ENCODE data around the gene QSER1. TPM values are rescaled to one million over a fixed set of nuclear protein-coding genes. Genes with fewer than 3 reads are reported as not detected.
"Not testable (repeated sequence)": the region's sequence is repeated elsewhere in the genome, so short reads cannot be mapped to it uniquely, and the experiment has no call there.

The QSER1 gene
- total RNA-seq, 1 donor from 2014 or later = 48.4 TPM

DNA sequence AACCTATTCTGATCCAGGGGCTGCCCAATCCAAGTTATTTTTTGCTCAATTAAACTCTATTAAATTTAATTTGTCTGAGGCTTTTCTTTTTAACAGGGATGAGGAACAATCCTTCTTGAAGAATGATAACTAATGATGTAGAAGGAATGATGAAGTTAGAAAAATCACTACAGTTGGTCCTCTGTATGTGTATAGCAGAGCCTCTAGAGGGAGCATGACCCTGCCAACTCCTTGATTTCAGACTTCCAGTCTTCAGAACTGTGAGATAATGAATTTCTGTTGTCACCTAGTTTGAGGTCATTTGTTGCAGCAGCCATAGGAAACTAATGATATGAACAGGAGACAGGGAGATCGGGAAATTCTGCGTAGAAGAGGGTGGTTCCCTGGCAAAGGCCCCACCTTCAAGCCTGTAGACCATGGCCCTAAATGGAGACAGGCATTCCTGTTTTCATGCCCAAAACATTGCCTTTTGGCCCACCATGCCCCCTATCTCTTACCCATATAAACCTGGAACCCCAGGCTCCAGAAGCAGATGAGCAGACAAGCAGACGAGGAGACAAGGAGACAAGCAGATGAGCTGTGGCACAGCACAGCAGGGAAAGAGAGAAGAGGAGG lies 7.7 kb upstream of the QSER1 start:
- no peak for DNase-seq (ENCODE audit: low spot score, unreplicated experiment)
- H3K27ac Mint-ChIP-seq = no peak overlapping the region
- peaks cover 70% of the 10 kb centered on the region for H3K27me3 Mint-ChIP-seq
- no peaks in the 10 kb centered on the region for H3K9me3 Mint-ChIP-seq (ENCODE audit: low read depth)
- no peak overlapping the region for H3K4me3 Mint-ChIP-seq (ENCODE audit: low read depth)
- H3K36me3 Mint-ChIP-seq (ENCODE audit: insufficient read depth) = no peaks in the 10 kb centered on the region
- no peaks in the 10 kb centered on the region for H3K4me1 Mint-ChIP-seq (ENCODE audit: low read depth)
- TF ChIP-seq, protein P1, sequence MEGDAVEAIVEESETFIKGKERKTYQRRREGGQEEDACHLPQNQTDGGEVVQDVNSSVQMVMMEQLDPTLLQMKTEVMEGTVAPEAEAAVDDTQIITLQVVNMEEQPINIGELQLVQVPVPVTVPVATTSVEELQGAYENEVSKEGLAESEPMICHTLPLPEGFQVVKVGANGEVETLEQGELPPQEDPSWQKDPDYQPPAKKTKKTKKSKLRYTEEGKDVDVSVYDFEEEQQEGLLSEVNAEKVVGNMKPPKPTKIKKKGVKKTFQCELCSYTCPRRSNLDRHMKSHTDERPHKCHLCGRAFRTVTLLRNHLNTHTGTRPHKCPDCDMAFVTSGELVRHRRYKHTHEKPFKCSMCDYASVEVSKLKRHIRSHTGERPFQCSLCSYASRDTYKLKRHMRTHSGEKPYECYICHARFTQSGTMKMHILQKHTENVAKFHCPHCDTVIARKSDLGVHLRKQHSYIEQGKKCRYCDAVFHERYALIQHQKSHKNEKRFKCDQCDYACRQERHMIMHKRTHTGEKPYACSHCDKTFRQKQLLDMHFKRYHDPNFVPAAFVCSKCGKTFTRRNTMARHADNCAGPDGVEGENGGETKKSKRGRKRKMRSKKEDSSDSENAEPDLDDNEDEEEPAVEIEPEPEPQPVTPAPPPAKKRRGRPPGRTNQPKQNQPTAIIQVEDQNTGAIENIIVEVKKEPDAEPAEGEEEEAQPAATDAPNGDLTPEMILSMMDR (IDR thresholded peaks at IDR 0.05; ENCODE audit: unreplicated experiment) = peak; percentile 62

- Mint-ChIP-seq H3K27ac (no peak overlapping the region), H3K27me3 (peaks cover 76% of the 10 kb centered on the region), H3K4me3 (ENCODE audit: low read depth) (no peak overlapping the region), H3K36me3 (ENCODE audit: insufficient read depth) (no peaks in the 10 kb centered on the region), H3K9me3 (ENCODE audit: low read depth) (no peaks in the 10 kb centered on the region), H3K4me1 (ENCODE audit: low read depth) (no peaks in the 10 kb centered on the region)
- TF ChIP-seq, protein P1 (IDR thresholded peaks at IDR 0.05; ENCODE audit: unreplicated experiment) = no peak
- DNase-seq (ENCODE audit: low spot score, unreplicated experiment) = no peak
Measured at GRCh38 chr11:32885556-32885955, 7.1 kb upstream of the QSER1 start.

- DNase-seq (ENCODE audit: low spot score, unreplicated experiment) = no peak
- peaks cover under 1% of the 10 kb centered on the region for H3K4me1 Mint-ChIP-seq (ENCODE audit: low read depth)
- no peak overlapping the region for H3K27ac Mint-ChIP-seq
- TF ChIP-seq, protein P1 (IDR thresholded peaks at IDR 0.05; ENCODE audit: unreplicated experiment) = no peak
- peaks cover 73% of the 10 kb centered on the region for H3K27me3 Mint-ChIP-seq
- H3K36me3 Mint-ChIP-seq (ENCODE audit: insufficient read depth) = no peaks in the 10 kb centered on the region
- no peaks in the 10 kb centered on the region for H3K9me3 Mint-ChIP-seq (ENCODE audit: low read depth)
- H3K4me3 Mint-ChIP-seq (ENCODE audit: low read depth) = no peak overlapping the region
Measured at GRCh38 chr11:32886180-32886579, 6.4 kb upstream of the QSER1 start.

DNA sequence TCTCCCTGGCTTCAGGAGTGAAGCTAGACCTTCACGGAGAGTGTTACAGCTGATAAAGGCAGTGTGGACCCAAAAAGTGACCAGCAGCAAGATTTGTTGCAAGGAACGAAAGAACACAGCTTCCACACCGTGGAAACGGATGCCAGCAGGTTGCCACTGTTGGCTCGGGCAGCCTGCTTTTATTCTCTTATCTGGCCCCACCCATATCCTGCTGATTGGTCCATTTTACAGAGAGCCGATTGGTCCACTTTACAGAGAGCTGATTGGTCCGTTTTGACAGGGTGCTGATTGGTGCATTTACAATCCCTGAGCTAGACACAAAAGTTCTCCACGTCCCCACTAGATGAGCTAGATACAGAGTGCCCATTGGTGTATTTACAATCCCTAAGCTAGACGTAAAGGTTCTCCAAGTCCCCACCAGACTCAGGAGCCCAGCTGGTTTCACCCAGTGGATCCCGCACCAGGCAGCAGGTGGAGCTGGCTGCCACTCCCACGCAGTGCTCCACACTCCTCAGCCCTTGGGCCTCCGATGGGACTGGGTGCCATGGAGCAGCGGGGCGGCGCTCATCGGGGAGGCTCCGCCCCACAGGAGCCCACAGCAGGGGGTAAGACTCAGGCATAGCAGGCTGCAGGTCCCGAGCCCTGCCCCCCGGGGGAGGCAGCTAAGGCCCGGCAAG lies 4.8 kb upstream of the QSER1 start:
- H3K27me3 Mint-ChIP-seq = peaks cover 60% of the 10 kb centered on the region
- H3K4me3 Mint-ChIP-seq (ENCODE audit: low read depth); H3K4me1 Mint-ChIP-seq (ENCODE audit: low read depth); H3K9me3 Mint-ChIP-seq (ENCODE audit: low read depth); H3K27ac Mint-ChIP-seq; DNase-seq (ENCODE audit: low spot score, unreplicated experiment); H3K36me3 Mint-ChIP-seq (ENCODE audit: insufficient read depth): not testable (repeated sequence)

GRCh38 chr11:32888384-32888710 lies 4.3 kb upstream of the QSER1 start:
- not testable (repeated sequence) for H3K4me3 Mint-ChIP-seq (ENCODE audit: low read depth); H3K4me1 Mint-ChIP-seq (ENCODE audit: low read depth); H3K27ac Mint-ChIP-seq; H3K36me3 Mint-ChIP-seq (ENCODE audit: insufficient read depth); H3K9me3 Mint-ChIP-seq (ENCODE audit: low read depth); DNase-seq (ENCODE audit: low spot score, unreplicated experiment)
- peaks cover 57% of the 10 kb centered on the region for H3K27me3 Mint-ChIP-seq

DNA sequence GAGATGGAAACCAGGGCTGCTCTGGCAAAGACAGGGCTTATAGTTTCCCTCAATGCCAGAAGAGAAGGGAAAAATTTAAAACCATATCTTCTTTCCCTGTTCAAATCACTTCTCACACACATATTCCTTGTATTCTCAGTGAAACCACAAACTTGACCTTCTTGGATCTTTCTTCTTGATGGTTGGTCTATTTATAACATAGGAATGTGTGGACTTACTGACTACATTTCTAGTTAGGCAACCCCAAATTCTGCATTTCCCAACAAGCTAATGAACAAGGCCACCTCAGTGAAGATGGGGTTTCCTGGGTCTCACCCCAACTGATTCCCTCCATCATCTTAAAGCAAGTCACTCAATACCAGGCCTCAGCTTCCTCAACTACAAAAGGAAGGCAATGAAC lies 3.8 kb upstream of the QSER1 start:
- Mint-ChIP-seq H3K4me1 (ENCODE audit: low read depth) (peaks cover 10% of the 10 kb centered on the region), H3K27ac (no peak overlapping the region), H3K4me3 (ENCODE audit: low read depth) (no peak overlapping the region), H3K36me3 (ENCODE audit: insufficient read depth) (no peaks in the 10 kb centered on the region), H3K27me3 (peaks cover 57% of the 10 kb centered on the region), H3K9me3 (ENCODE audit: low read depth) (no peaks in the 10 kb centered on the region)
- DNase-seq (ENCODE audit: low spot score, unreplicated experiment) = no peak
- TF ChIP-seq, protein P1 (IDR thresholded peaks at IDR 0.05; ENCODE audit: unreplicated experiment) = no peak

Measured in progenitor cell of endocrine pancreas (in vitro differentiated cells).